Heart left ventricle (tissue), 13 donors: ENCODE measurements around the gene ZNG1A.
"Not testable (repeated sequence)": the region's sequence is repeated elsewhere in the genome, so short reads cannot be mapped to it uniquely, and the experiment has no call there.

ENCODE experiments used
- POLR2A ChIP-seq, 2 donors: fragments of 450-650 bp; IDR thresholded peaks; one replicate each; pipeline ENCODE4 v1.6.1; 2017; ENCODE audit warnings: antibody characterized with exemption in 2 of 2, mild to moderate bottlenecking in 2 of 2, moderate library complexity in 2 of 2
- TF ChIP-seq, protein P1 (sequence below), 12 donors: fragments of 200-600 bp; sonication (generic) in 4 of 12; IDR thresholded peaks; one replicate each; pipeline versions ENCODE4 v1.5.0 to v1.8.0; 2018 to 2022; ENCODE audit warnings: antibody characterized with exemption in 12 of 12, mild to moderate bottlenecking in 5 of 12
- donor health status: ischemic (EF 13 %, LVEDD 7.1; RV severe dilation, severe dysfunction).
- donor health status: DM: no; HTN: yes; CAD: no.
- donor health status: DM: no; HTN: no; CAD: no.
- donor health status: ischemic (EF 25% LVEDD 6.9; RV normal size, moderate dysfunction).
- donor health status: ischemic (EF 25% LVEDD 5.7; RV mildly dilated, moderate dysfunction).
- donor health status: ischemic (EF 35%, LVEDD 5.7; RV mildly dilated, moderate dysfunction).
- donor health status: nonischemic (EF 11% LVEDD 7.7; RV severe dilation, severe dysfunction).
- donor health status: DM: yes; HTN: yes; CAD: no.
- donor health status: PGD.
- donor health status: ischemic (EF 29% LVEDD 5.4; RV normal size, mild dysfunction).
- donor health status: nonischemic (EF 23%, LVEDD 6.1; RV moderate dilation, normal function).

- TF ChIP-seq, protein P1, sequence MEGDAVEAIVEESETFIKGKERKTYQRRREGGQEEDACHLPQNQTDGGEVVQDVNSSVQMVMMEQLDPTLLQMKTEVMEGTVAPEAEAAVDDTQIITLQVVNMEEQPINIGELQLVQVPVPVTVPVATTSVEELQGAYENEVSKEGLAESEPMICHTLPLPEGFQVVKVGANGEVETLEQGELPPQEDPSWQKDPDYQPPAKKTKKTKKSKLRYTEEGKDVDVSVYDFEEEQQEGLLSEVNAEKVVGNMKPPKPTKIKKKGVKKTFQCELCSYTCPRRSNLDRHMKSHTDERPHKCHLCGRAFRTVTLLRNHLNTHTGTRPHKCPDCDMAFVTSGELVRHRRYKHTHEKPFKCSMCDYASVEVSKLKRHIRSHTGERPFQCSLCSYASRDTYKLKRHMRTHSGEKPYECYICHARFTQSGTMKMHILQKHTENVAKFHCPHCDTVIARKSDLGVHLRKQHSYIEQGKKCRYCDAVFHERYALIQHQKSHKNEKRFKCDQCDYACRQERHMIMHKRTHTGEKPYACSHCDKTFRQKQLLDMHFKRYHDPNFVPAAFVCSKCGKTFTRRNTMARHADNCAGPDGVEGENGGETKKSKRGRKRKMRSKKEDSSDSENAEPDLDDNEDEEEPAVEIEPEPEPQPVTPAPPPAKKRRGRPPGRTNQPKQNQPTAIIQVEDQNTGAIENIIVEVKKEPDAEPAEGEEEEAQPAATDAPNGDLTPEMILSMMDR (IDR thresholded peaks at IDR 0.05): not testable (repeated sequence)
- TF ChIP-seq POLR2A (IDR thresholded peaks at IDR 0.05): not testable (repeated sequence)
These were observed 84.5 kb downstream of the ZNG1A start for GRCh38 chr9:94323-94722.
